HG02798 (cell line): Measurements from ENCODE around the gene TRIP12.
"Not testable (repeated sequence)": the region's sequence is repeated elsewhere in the genome, so short reads cannot be mapped to it uniquely, and the experiment has no call there.

Source experiments
- ATAC-seq: cut with Tn5 transposase; IDR thresholded peaks from one replicate; pipeline ENCODE4 v1.9.1; 2021; ENCODE audit warnings: mild to moderate bottlenecking; ENCODE audit not compliant: unreplicated experiment, poor library complexity

Gene TRIP12

GRCh38 chr2:229783108-229783721 is 138.6 kb downstream of the TRIP12 start:
- ATAC-seq = peak; percentile 60

- ATAC-seq = peak; percentile 45
These were observed 140.7 kb downstream of the TRIP12 start for GRCh38 chr2:229780856-229781773.

- no peak for ATAC-seq
These were observed 142.2 kb downstream of the TRIP12 start for GRCh38 chr2:229779650-229780049.

- no peak for ATAC-seq
These were observed 144.1 kb downstream of the TRIP12 start for GRCh38 chr2:229777716-229778115.

GRCh38 chr2:229775614-229776313 is 146.0 kb downstream of the TRIP12 start:
- ATAC-seq = no peak

GRCh38 chr2:229774237-229774636 is 147.6 kb downstream of the TRIP12 start:
- no peak for ATAC-seq

GRCh38 chr2:229768235-229768634 is 153.6 kb downstream of the TRIP12 start:
- no peak for ATAC-seq

- no peak for ATAC-seq
These were observed 156.1 kb downstream of the TRIP12 start for GRCh38 chr2:229765721-229766120.

GRCh38 chr2:229761663-229762062 is 160.1 kb downstream of the TRIP12 start:
- ATAC-seq = no peak

GRCh38 chr2:229757462-229757861 is 164.3 kb downstream of the TRIP12 start:
- not testable (repeated sequence) for ATAC-seq

GRCh38 chr2:229752970-229753729 is 168.7 kb downstream of the TRIP12 start:
- ATAC-seq = no peak

GRCh38 chr2:229749779-229750178 is 172.0 kb downstream of the TRIP12 start:
- ATAC-seq = no peak

- no peak for ATAC-seq
These were observed 172.9 kb downstream of the TRIP12 start for GRCh38 chr2:229748950-229749349.

- ATAC-seq = not testable (repeated sequence)
These were observed 179.1 kb downstream of the TRIP12 start for GRCh38 chr2:229742691-229743090.

GRCh38 chr2:229740279-229740678 is 181.5 kb downstream of the TRIP12 start:
- no peak for ATAC-seq

GRCh38 chr2:229738024-229738625 is 183.7 kb downstream of the TRIP12 start:
- ATAC-seq = no peak

- no peak for ATAC-seq
These were observed 187.4 kb downstream of the TRIP12 start for GRCh38 chr2:229734410-229734809.

GRCh38 chr2:229733611-229734245 is 188.1 kb downstream of the TRIP12 start:
- ATAC-seq = no peak

- ATAC-seq = no peak
These were observed 188.9 kb downstream of the TRIP12 start for GRCh38 chr2:229732897-229733296.
